AG04449 (cell line): Measurements from ENCODE around the gene LMNA.
A peak's percentile ranks its signal among the peaks of the same experiment; 100 is the strongest.

Experiments used
- CTCF ChIA-PET: fragments of 350-600 bp; formaldehyde crosslinking; extraction: SDS; loops from one replicate; lab custom pipeline; 2021; ENCODE audit warnings: antibody characterized with exemption; lab: Yijun Ruan, JAX
- POLR2A ChIA-PET: fragments of 400-600, 350-600 bp; formaldehyde crosslinking; extraction: SDS; loops from one replicate; lab custom pipeline; 2020; ENCODE audit warnings: antibody characterized with exemption, inconsistent platforms; lab: Yijun Ruan, JAX
- DNase-seq: peaks from one replicate; pipeline ENCODE4 v3.0.0-alpha.2; 2010; ENCODE audit warnings: low read depth, low spot score
- H3K4me3 ChIP-seq: 2 replicates; pipeline ENCODE4 v1.5.1; 2011; ENCODE audit warnings: low read depth, mild to moderate bottlenecking, control low read depth, low read length
- TF ChIP-seq, protein P1 (sequence below): IDR thresholded peaks from one replicate; pipeline ENCODE4 v1.5.1; 2011; ENCODE audit warnings: mild to moderate bottlenecking, moderate library complexity, low read length, control low read depth, inconsistent platforms; ENCODE audit not compliant: insufficient read depth; ENCODE audit errors: missing control alignments

LMNA gene

DNA sequence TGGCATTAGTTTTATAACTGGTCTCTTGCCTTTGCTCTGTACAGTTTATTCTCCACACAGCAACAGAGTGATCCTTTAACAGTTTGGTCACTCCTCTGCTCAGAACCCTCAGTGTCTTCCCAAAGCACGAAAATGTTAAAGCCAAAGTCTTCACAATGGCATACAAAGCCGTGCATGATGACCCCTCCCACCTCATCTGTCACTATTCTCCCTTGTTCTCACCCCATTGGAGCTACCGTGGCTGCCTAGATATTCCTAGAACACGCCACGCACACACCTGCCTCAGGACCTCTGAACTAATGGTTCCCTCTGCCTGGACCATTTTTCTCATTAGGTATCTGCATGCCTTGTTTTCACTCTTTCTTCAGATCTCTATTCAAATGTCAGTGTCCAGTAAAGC, 30.2 kb downstream of the LMNA start:
- TF ChIP-seq, protein P1, sequence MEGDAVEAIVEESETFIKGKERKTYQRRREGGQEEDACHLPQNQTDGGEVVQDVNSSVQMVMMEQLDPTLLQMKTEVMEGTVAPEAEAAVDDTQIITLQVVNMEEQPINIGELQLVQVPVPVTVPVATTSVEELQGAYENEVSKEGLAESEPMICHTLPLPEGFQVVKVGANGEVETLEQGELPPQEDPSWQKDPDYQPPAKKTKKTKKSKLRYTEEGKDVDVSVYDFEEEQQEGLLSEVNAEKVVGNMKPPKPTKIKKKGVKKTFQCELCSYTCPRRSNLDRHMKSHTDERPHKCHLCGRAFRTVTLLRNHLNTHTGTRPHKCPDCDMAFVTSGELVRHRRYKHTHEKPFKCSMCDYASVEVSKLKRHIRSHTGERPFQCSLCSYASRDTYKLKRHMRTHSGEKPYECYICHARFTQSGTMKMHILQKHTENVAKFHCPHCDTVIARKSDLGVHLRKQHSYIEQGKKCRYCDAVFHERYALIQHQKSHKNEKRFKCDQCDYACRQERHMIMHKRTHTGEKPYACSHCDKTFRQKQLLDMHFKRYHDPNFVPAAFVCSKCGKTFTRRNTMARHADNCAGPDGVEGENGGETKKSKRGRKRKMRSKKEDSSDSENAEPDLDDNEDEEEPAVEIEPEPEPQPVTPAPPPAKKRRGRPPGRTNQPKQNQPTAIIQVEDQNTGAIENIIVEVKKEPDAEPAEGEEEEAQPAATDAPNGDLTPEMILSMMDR = no peak
- no peak overlapping the region for H3K4me3 ChIP-seq
- CTCF ChIA-PET = interaction anchor here (10.6 to 46.3 kb wide), 3 partner anchors 13 to 81 kb away, joined by 115 to 1837 read pairs (median 214); partner anchors contain the start of gene MEX3A
- POLR2A ChIA-PET = interaction anchor here (1.5 to 1.6 kb wide), 2 partner anchors 18 to 50 kb away, joined by 3 read pairs; no protein-coding TSS in a partner anchor
- DNase-seq = no peak

- POLR2A ChIA-PET = interaction anchor here (1.1 to 1.9 kb wide), 4 partner anchors 17 to 79 kb away, joined by 3 to 5 read pairs (median 3); partner anchors contain the start of gene PMF1
Measured at GRCh38 chr1:156145650-156146019, 31.1 kb downstream of the LMNA start.

GRCh38 chr1:156146020-156146768, 31.7 kb downstream of the LMNA start:
- peak; percentile 85 for DNase-seq
- H3K4me3 ChIP-seq = no peak overlapping the region
- CTCF ChIA-PET = interaction anchor here (0.7 to 46.3 kb wide), 18 partner anchors 10 to 214 kb away, joined by 3 to 1837 read pairs (median 4); partner anchors contain the start of genes MEX3A and SLC25A44
- TF ChIP-seq, protein P1 = peak; percentile 53
- POLR2A ChIA-PET = interaction anchor here (0.6 to 1.9 kb wide), 7 partner anchors 16 to 201 kb away, joined by 3 to 5 read pairs (median 3); partner anchors contain the start of gene PMF1

More at GRCh38 chr1:156145650-156146019, 31.1 kb downstream of the LMNA start:
- TF ChIP-seq, protein P1 = no peak
- no peak for DNase-seq
- no peak overlapping the region for H3K4me3 ChIP-seq
- CTCF ChIA-PET = interaction anchor here (0.7 to 46.3 kb wide), 14 partner anchors 10 to 174 kb away, joined by 3 to 1837 read pairs (median 4); partner anchors contain the start of genes MEX3A and SLC25A44

DNA sequence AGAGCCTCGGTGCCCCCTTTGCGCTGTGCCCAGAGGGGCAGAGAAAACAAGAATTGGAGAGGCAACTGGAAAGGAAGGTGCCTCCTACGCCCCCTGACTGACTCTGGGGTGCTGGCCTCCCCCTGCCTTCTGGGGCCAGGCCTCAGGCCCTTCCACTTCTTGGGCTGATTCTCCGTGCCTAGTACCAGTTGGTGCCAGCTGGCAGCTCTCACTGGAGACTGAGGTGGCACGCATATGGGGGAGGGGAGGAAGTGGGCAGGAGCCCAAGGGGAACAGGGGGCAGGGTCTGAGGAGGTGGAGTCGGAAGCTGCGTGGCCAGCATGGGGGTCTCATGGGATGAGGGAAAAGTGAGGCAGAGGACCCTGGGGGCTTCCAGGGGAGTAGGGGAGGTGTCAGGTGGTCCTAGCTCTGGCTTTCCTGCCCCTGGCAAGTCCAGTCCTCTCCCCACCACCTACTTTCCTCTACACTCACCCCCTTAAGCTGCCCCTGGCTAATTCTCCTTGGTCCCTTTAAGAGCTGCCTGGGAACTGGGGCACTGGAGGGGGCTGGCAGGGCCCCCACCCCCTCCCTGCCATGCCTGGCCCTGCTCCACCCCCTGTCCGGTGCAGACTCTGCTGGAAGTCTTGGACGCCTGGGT, 32.4 kb downstream of the LMNA start:
- POLR2A ChIA-PET = interaction anchor here (0.6 to 1.9 kb wide), 4 partner anchors 31 to 201 kb away, joined by 3 to 5 read pairs (median 3); partner anchors contain the start of gene PMF1
- DNase-seq = no peak
- H3K4me3 ChIP-seq = no peak overlapping the region
- TF ChIP-seq, protein P1 = no peak
- CTCF ChIA-PET = interaction anchor here (1.1 to 46.3 kb wide), 11 partner anchors 9 to 213 kb away, joined by 3 to 1837 read pairs (median 6); partner anchors contain the start of gene MEX3A

GRCh38 chr1:156148216-156148615, 33.7 kb downstream of the LMNA start:
- POLR2A ChIA-PET = no interaction called here
- no peak for DNase-seq
- CTCF ChIA-PET = interaction anchor here (0.6 to 46.3 kb wide), 9 partner anchors 8 to 171 kb away, joined by 3 to 1837 read pairs (median 8); partner anchors contain the start of gene MEX3A
- no peak overlapping the region for H3K4me3 ChIP-seq
- TF ChIP-seq, protein P1 = no peak
